B cell (primary cell): ENCODE data around the gene PNLDC1. TPM values are rescaled to one million over a fixed set of nuclear protein-coding genes. Genes with fewer than 3 reads are reported as not detected.

ENCODE experiments used
- ATAC-seq: fragments of 200-7000 bp; cut with Tn5 transposase; one replicate; pipeline ENCODE4 v1.10.0; 2021; ENCODE audit warnings: low read depth, mild to moderate bottlenecking, moderate number of reproducible peaks, moderate library complexity
- CTCF ChIA-PET: fragments of 350-600 bp; sonication (Branson Sonifier 250); formaldehyde crosslinking; loops from one replicate; lab custom pipeline; 2021; ENCODE audit warnings: antibody characterized with exemption, inconsistent platforms; lab: Charles Lee
- POLR2A ChIA-PET: fragments of 350-600 bp; sonication (Branson Sonifier 250); formaldehyde crosslinking; loops from one replicate; lab custom pipeline; 2021; ENCODE audit warnings: antibody characterized with exemption; lab: Charles Lee
- DNase-seq: peaks from one replicate; pipeline ENCODE4 v3.0.0; 2013
- H2AFZ ChIP-seq: 2 replicates; pipeline ENCODE4 v1.6.1; 2012; ENCODE audit warnings: mild to moderate bottlenecking, low read depth, low read length; ENCODE audit not compliant: insufficient read depth, poor library complexity, severe bottlenecking
- H3K27ac ChIP-seq, 2 donors: 1 replicate in 1 of 2; 2 replicates in 1 of 2; pipeline ENCODE4 v1.5.1; 2012 to 2013; ENCODE audit warnings: low read length in 2 of 2, mild to moderate bottlenecking in 2 of 2, moderate library complexity in 1 of 2
- H3K27me3 ChIP-seq, 4 experiments: fragments of 200-600 bp in 1 of 4; sonication (generic) in 1 of 4; replicated peaks in 1 of 4; 1 replicate in 2 of 4; 2 replicates in 2 of 4; pipeline versions ENCODE4 v1.6.1 to v1.7.0; 2013 to 2016; ENCODE audit warnings: low read length in 3 of 4, mild to moderate bottlenecking in 2 of 4, mixed read lengths in 1 of 4, moderate library complexity in 1 of 4; ENCODE audit not compliant: insufficient read depth in 4 of 4, control insufficient read depth in 3 of 4; ENCODE audit errors: control extremely low read depth in 1 of 4
- H3K36me3 ChIP-seq, 2 experiments: replicated peaks in 1 of 2; 1 replicate in 1 of 2; 2 replicates in 1 of 2; pipeline versions ENCODE4 v1.6.1 to v1.7.1; 2013; ENCODE audit warnings: low read length in 1 of 2; ENCODE audit not compliant: insufficient read depth in 2 of 2, control insufficient read depth in 1 of 2; ENCODE audit errors: control extremely low read depth in 1 of 2, extremely low read depth in 1 of 2
- H3K4me1 ChIP-seq, 2 donors: fragments of 200-600 bp in 1 of 2; sonication (generic) in 1 of 2; 1 replicate in 1 of 2; 2 replicates in 1 of 2; pipeline versions ENCODE4 v1.5.1 to v1.6.1; 2013 to 2017; ENCODE audit warnings: low read length in 2 of 2; ENCODE audit not compliant: control insufficient read depth in 2 of 2, insufficient read depth in 2 of 2
- H3K4me2 ChIP-seq: replicated peaks from 2 replicates; pipeline ENCODE3; 2012; ENCODE audit warnings: mild to moderate bottlenecking, low read depth, low read length; ENCODE audit not compliant: poor library complexity, severe bottlenecking
- H3K4me3 ChIP-seq, 5 experiments: fragments of 200-600 bp in 1 of 5; sonication (generic) in 1 of 5; 1 replicate in 3 of 5; 2 replicates in 2 of 5; pipeline versions ENCODE4 v1.5.1 to v1.7.0; 2011 to 2016; ENCODE audit warnings: low read length in 4 of 5, mild to moderate bottlenecking in 4 of 5, low read depth in 2 of 5, control low read depth in 1 of 5, moderate library complexity in 1 of 5; ENCODE audit not compliant: insufficient read depth in 1 of 5; ENCODE audit errors: control extremely low read depth in 1 of 5, extremely low read depth in 1 of 5
- H3K79me2 ChIP-seq: fragments of 200-600 bp; sonication (generic); one replicate; pipeline ENCODE4 v1.6.0; 2016; ENCODE audit warnings: low read length; ENCODE audit not compliant: control insufficient read depth, insufficient read depth
- H3K9ac ChIP-seq: fragments of 200-600 bp; sonication (generic); 2 replicates; pipeline ENCODE4 v1.6.1; 2017; ENCODE audit warnings: mild to moderate bottlenecking, low read length, moderate library complexity
- H3K9me3 ChIP-seq, 3 donors: one replicate each; pipeline versions ENCODE4 v1.6.1 to v1.7.1; 2013; ENCODE audit warnings: low read length in 2 of 3; ENCODE audit not compliant: control insufficient read depth in 2 of 3, insufficient read depth in 1 of 3; ENCODE audit errors: control extremely low read depth in 1 of 3
- H4K20me1 ChIP-seq: 2 replicates; pipeline ENCODE4 v1.6.0; 2012; ENCODE audit warnings: mild to moderate bottlenecking, low read length; ENCODE audit not compliant: insufficient read depth, control insufficient read depth, poor library complexity, severe bottlenecking
- H3K27ac Mint-ChIP-seq: one replicate; pipeline ENCODE4 v1.8.0; 2021; ENCODE audit warnings: mixed read lengths
- H3K27me3 Mint-ChIP-seq: one replicate; pipeline ENCODE4 v1.8.0; 2021; ENCODE audit warnings: mixed read lengths
- H3K4me1 Mint-ChIP-seq: one replicate; pipeline ENCODE4 v1.8.0; 2021; ENCODE audit warnings: mixed read lengths
- H3K4me3 Mint-ChIP-seq: one replicate; pipeline ENCODE4 v1.8.0; 2021; ENCODE audit warnings: mixed read lengths
- H3K9me3 Mint-ChIP-seq: one replicate; pipeline ENCODE4 v1.8.0; 2022; ENCODE audit warnings: mixed read lengths; ENCODE audit not compliant: insufficient read depth
- CTCF ChIP-seq: fragments of 200-600 bp; IDR thresholded peaks from one replicate; pipeline ENCODE4 v1.8.0; 2022; ENCODE audit warnings: antibody characterized with exemption, mild to moderate bottlenecking
- EZH2 ChIP-seq: IDR thresholded peaks from 2 replicates; pipeline ENCODE4 v1.6.1; 2012; ENCODE audit warnings: borderline replicate concordance, low read depth, mild to moderate bottlenecking, moderate library complexity, low read length; ENCODE audit not compliant: insufficient read depth, poor library complexity, severe bottlenecking
- WGBS: methylation state at CpG from one replicate; pipeline ENCODE4 v1.1.5; 2013; ENCODE audit warnings: missing lambda C conversion rate; ENCODE audit not compliant: insufficient coverage; 5-methylcytosine and 5-hydroxymethylcytosine counted together
- intact Hi-C: fragments of 100-400 bp; cut with micrococcal nuclease; formaldehyde crosslinking; loops from one replicate; pipeline ENCODE4 v1.10.0; 2022
- polyA plus RNA-seq: library from polyadenylated mRNA; depleted of rRNA; stranded (reverse); fragments of >200 nt; gene quantifications from 2 replicates; pipeline ENCODE4 v1.2.3, GENCODE V29; 2012
- total RNA-seq, 2 donors: library from RNA; stranded (reverse); fragments of 120-200 nt in 1 of 2; gene quantifications; 1 replicate in 1 of 2; 2 replicates in 1 of 2; pipeline versions ENCODE4 v1.2.3 to v1.2.4, GENCODE V29; 2013 to 2022

Gene PNLDC1
- total and polyA plus RNA-seq, 2 donors (not counting 1 experiment from before 2014, with no cell fraction given) = 0.13 to 0.71 TPM

DNA sequence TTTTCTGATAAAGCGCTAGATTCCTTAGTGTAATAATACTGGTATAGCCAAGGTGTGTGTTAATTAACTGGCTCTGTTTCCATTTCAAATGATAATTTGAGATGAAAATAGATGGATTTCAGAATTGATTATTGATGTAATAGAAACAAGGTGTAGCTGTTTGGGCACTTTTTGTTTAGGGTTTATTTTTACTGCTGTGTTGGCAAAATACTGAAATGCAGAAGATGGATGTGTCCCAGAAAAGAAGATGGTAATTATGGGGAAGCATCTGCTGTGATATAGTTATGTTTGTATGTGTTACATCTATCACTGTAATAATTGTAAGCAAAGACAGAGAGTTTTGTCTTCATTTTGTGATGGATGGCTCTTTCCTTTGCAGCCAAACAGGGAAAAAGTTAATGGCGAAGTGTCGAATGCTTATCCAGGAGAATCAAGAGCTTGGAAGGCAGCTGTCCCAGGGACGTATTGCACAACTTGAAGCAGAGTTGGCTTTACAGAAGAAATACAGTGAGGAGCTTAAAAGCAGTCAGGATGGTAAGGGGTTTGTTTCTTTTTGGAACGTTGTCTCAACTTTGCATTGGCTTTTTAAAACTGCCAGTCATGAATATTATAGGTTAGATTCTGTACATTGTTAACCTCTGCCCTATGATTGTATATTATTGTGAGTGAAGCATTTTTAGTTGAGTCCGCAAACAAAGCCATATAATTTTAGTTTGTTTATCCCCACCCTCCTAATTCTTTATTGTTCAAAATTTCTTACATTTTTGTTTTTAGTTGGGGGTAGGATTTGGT lies 46.8 kb upstream of the PNLDC1 start:
- Histone ChIP-seq H3K79me2 (no peaks in the 10 kb centered on the region), H3K4me2 (no peak overlapping the region), H3K4me3 (no peak overlapping the region), H4K20me1 (no peaks in the 10 kb centered on the region), H3K27me3 (no peaks in the 10 kb centered on the region), H3K4me1 (no peaks in the 10 kb centered on the region), H3K9me3 (no peaks in the 10 kb centered on the region), H2AFZ (no peak overlapping the region), H3K9ac (no peak overlapping the region), H3K36me3 (peaks cover 15 to 59% of the 10 kb centered on the region in 2 experiments), H3K27ac (no peak overlapping the region)
- 94% methylated on average over 3 of the region's 6 CpGs for WGBS
- DNase-seq = no peak
- H3K27ac Mint-ChIP-seq = no peak overlapping the region
- H3K4me1 Mint-ChIP-seq = no peaks in the 10 kb centered on the region
- H3K4me3 Mint-ChIP-seq = no peak overlapping the region
- CTCF ChIA-PET = no interaction called here
- no peaks in the 10 kb centered on the region for H3K9me3 Mint-ChIP-seq
- TF ChIP-seq EZH2 = no peak
- no peak for TF ChIP-seq CTCF
- no peak for ATAC-seq
- POLR2A ChIA-PET = no interaction called here
- intact Hi-C loops = no loop called here
- H3K27me3 Mint-ChIP-seq = no peaks in the 10 kb centered on the region

- 100% methylated on average over 1 of the region's 2 CpGs for WGBS
- no peaks in the 10 kb centered on the region for H4K20me1 ChIP-seq
- H3K36me3 ChIP-seq = peaks cover 18 to 55% of the 10 kb centered on the region in 2 experiments
- H3K4me3 Mint-ChIP-seq = no peak overlapping the region
- ATAC-seq (no peak), DNase-seq (no peak)
- H3K4me3 ChIP-seq = no peak overlapping the region
- CTCF ChIA-PET = interaction anchor here (0.6 to 0.9 kb wide), 2 partner anchors 34 to 1606 kb away, joined by 3 to 5 read pairs; no protein-coding TSS in a partner anchor
- H3K4me1 Mint-ChIP-seq = no peaks in the 10 kb centered on the region
- H2AFZ ChIP-seq = no peak overlapping the region
- H3K27me3 ChIP-seq = no peaks in the 10 kb centered on the region
- TF ChIP-seq CTCF (no peak), EZH2 (no peak)
- no peaks in the 10 kb centered on the region for H3K9me3 ChIP-seq
- no peak overlapping the region for H3K4me2 ChIP-seq
- H3K79me2 ChIP-seq = peaks cover 3% of the 10 kb centered on the region
- no peak overlapping the region for H3K27ac ChIP-seq
- no peak overlapping the region for H3K9ac ChIP-seq
- no peaks in the 10 kb centered on the region for H3K27me3 Mint-ChIP-seq
- POLR2A ChIA-PET = no interaction called here
- no peaks in the 10 kb centered on the region for H3K9me3 Mint-ChIP-seq
- no peak overlapping the region for H3K27ac Mint-ChIP-seq
- no peaks in the 10 kb centered on the region for H3K4me1 ChIP-seq
- intact Hi-C loops = no loop called here
Observed at GRCh38 chr6:159754401-159754800, 45.7 kb upstream of the PNLDC1 start.
